ENCODE data around the gene SLC5A9.
"Not testable (repeated sequence)": the region's sequence is repeated elsewhere in the genome, so short reads cannot be mapped to it uniquely, and the experiment has no call there.

SLC5A9 gene

GRCh38 chr1:48205522-48205921 lies 17.0 kb upstream of the SLC5A9 start:
- H3K4me1 Mint-ChIP-seq, result no peaks in the 10 kb centered on the region
- H3K4me3 Mint-ChIP-seq, result no peak overlapping the region
- ATAC-seq, result no peak
- no peaks in the 10 kb centered on the region for H3K9me3 Mint-ChIP-seq
- H3K36me3 Mint-ChIP-seq, result no peaks in the 10 kb centered on the region
- no peak overlapping the region for H3K27ac Mint-ChIP-seq
- H3K27me3 Mint-ChIP-seq, result no peaks in the 10 kb centered on the region

- no peaks in the 10 kb centered on the region for H3K4me1 Mint-ChIP-seq
- no peaks in the 10 kb centered on the region for H3K9me3 Mint-ChIP-seq
- H3K4me3 Mint-ChIP-seq, result no peak overlapping the region
- no peak for ATAC-seq
- peaks cover 4% of the 10 kb centered on the region for H3K27me3 Mint-ChIP-seq
- no peaks in the 10 kb centered on the region for H3K36me3 Mint-ChIP-seq
- H3K27ac Mint-ChIP-seq, result no peak overlapping the region
These were observed 16.1 kb upstream of the SLC5A9 start for GRCh38 chr1:48206371-48206770.

- Mint-ChIP-seq H3K27me3 (peaks cover 11% of the 10 kb centered on the region), H3K27ac (no peak overlapping the region), H3K36me3 (no peaks in the 10 kb centered on the region), H3K4me3 (no peak overlapping the region), H3K4me1 (no peaks in the 10 kb centered on the region), H3K9me3 (no peaks in the 10 kb centered on the region)
- ATAC-seq, result no peak
These were observed 15.4 kb upstream of the SLC5A9 start for GRCh38 chr1:48207131-48207530.

GRCh38 chr1:48207536-48208075 lies 14.9 kb upstream of the SLC5A9 start:
- Mint-ChIP-seq H3K27ac (no peak overlapping the region), H3K9me3 (no peaks in the 10 kb centered on the region), H3K27me3 (peaks cover 14% of the 10 kb centered on the region), H3K4me1 (no peaks in the 10 kb centered on the region), H3K36me3 (no peaks in the 10 kb centered on the region), H3K4me3 (no peak overlapping the region)
- ATAC-seq, result peak; percentile 43

- Mint-ChIP-seq H3K27ac (no peak overlapping the region), H3K36me3 (no peaks in the 10 kb centered on the region), H3K9me3 (no peaks in the 10 kb centered on the region), H3K4me1 (no peaks in the 10 kb centered on the region), H3K4me3 (no peak overlapping the region), H3K27me3 (peaks cover 20% of the 10 kb centered on the region)
- no peak for ATAC-seq
These were observed 14.3 kb upstream of the SLC5A9 start for GRCh38 chr1:48208251-48208650.

- Mint-ChIP-seq H3K27ac (no peak overlapping the region), H3K4me3 (no peak overlapping the region), H3K4me1 (no peaks in the 10 kb centered on the region), H3K36me3 (no peaks in the 10 kb centered on the region), H3K27me3 (peaks cover 24% of the 10 kb centered on the region), H3K9me3 (no peaks in the 10 kb centered on the region)
- no peak for ATAC-seq
These were observed 13.9 kb upstream of the SLC5A9 start for GRCh38 chr1:48208652-48209051.

GRCh38 chr1:48213462-48213861 lies 9.1 kb upstream of the SLC5A9 start:
- not testable (repeated sequence) for H3K4me1 Mint-ChIP-seq, H3K9me3 Mint-ChIP-seq, H3K36me3 Mint-ChIP-seq, H3K4me3 Mint-ChIP-seq, H3K27ac Mint-ChIP-seq, ATAC-seq
- H3K27me3 Mint-ChIP-seq, result peaks cover 33% of the 10 kb centered on the region

DNA sequence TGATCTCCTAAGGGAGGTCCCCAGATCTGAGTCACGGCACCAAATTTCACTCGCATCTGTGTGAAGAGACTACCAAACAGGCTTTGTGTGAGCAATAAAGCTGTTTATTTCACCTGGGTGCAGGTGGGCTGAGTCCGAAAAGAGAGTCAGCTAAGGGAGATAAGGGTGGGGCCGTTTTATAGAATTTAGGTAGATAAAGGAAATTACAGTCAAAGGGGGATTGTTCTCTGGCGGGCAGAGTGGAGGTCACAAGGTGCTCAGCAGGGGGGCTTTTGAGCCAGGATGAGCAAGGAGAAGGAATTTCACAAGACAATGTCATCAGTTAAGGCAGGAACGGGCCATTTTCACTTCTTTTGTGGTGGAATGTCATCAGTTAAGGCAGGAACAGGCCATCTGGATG lies 8.2 kb upstream of the SLC5A9 start:
- H3K9me3 Mint-ChIP-seq, ATAC-seq, H3K4me1 Mint-ChIP-seq, H3K36me3 Mint-ChIP-seq, H3K4me3 Mint-ChIP-seq, H3K27ac Mint-ChIP-seq: not testable (repeated sequence)
- peaks cover 33% of the 10 kb centered on the region for H3K27me3 Mint-ChIP-seq

GRCh38 chr1:48214820-48215219 lies 7.7 kb upstream of the SLC5A9 start:
- H3K36me3 Mint-ChIP-seq, result no peaks in the 10 kb centered on the region
- H3K27me3 Mint-ChIP-seq, result peaks cover 33% of the 10 kb centered on the region
- no peak overlapping the region for H3K27ac Mint-ChIP-seq
- no peaks in the 10 kb centered on the region for H3K4me1 Mint-ChIP-seq
- no peak for ATAC-seq
- no peak overlapping the region for H3K4me3 Mint-ChIP-seq
- H3K9me3 Mint-ChIP-seq, result no peaks in the 10 kb centered on the region

- no peak overlapping the region for H3K4me3 Mint-ChIP-seq
- H3K4me1 Mint-ChIP-seq, result no peaks in the 10 kb centered on the region
- H3K27ac Mint-ChIP-seq, result no peak overlapping the region
- H3K27me3 Mint-ChIP-seq, result peaks cover 33% of the 10 kb centered on the region
- H3K9me3 Mint-ChIP-seq, result no peaks in the 10 kb centered on the region
- no peak for ATAC-seq
- H3K36me3 Mint-ChIP-seq, result no peaks in the 10 kb centered on the region
These were observed 7.3 kb upstream of the SLC5A9 start for GRCh38 chr1:48215222-48215621.

DNA sequence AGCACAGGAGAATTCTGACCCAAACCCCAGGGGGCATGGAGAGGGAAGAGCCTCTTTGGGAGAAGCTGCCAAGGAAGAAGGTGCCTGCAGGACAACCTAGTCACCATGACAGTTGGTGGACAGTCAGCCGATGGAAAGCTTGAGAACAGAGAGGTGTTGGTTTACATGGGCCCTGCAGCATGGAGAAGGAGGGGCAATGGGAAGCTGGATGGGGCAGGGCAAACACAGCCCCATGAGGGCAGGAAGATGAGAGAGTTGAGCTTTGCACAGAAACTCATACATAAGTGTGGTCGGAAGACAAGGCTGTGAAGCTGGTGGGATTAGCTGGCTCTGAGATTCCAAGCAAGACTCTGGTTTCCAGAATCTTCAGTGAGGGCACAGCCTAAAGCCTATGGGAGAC lies 6.6 kb upstream of the SLC5A9 start:
- Mint-ChIP-seq H3K27ac (no peak overlapping the region), H3K36me3 (no peaks in the 10 kb centered on the region), H3K27me3 (peaks cover 33% of the 10 kb centered on the region), H3K4me3 (no peak overlapping the region), H3K4me1 (no peaks in the 10 kb centered on the region), H3K9me3 (no peaks in the 10 kb centered on the region)
- ATAC-seq, result no peak

- no peaks in the 10 kb centered on the region for H3K9me3 Mint-ChIP-seq
- H3K27me3 Mint-ChIP-seq, result peaks cover 29% of the 10 kb centered on the region
- no peak for ATAC-seq
- H3K4me1 Mint-ChIP-seq, result no peaks in the 10 kb centered on the region
- H3K27ac Mint-ChIP-seq, result no peak overlapping the region
- no peaks in the 10 kb centered on the region for H3K36me3 Mint-ChIP-seq
- H3K4me3 Mint-ChIP-seq, result no peak overlapping the region
These were observed 6.2 kb upstream of the SLC5A9 start for GRCh38 chr1:48216313-48216712.

DNA sequence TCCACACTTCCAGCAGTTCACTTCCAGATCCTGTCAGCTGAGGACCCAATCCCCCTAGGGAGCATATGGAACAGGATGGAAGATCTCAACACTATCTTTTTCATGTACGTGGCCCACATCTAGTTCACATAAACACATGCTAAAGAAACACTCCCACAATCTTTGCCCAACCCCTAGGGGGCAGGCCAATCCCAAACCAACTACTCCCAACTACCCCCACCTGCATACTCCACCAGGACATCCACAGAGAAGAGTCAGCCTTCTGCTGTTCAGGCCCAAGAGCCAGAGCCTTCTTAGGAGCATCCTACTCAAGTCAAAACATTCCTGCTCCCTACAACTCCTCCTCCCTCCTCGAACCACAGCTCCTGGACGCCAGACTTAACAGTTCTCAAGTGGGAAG lies 5.6 kb upstream of the SLC5A9 start:
- Mint-ChIP-seq H3K27ac (no peak overlapping the region), H3K4me1 (no peaks in the 10 kb centered on the region), H3K36me3 (no peaks in the 10 kb centered on the region), H3K27me3 (peaks cover 23% of the 10 kb centered on the region), H3K4me3 (no peak overlapping the region), H3K9me3 (no peaks in the 10 kb centered on the region)
- no peak for ATAC-seq

DNA sequence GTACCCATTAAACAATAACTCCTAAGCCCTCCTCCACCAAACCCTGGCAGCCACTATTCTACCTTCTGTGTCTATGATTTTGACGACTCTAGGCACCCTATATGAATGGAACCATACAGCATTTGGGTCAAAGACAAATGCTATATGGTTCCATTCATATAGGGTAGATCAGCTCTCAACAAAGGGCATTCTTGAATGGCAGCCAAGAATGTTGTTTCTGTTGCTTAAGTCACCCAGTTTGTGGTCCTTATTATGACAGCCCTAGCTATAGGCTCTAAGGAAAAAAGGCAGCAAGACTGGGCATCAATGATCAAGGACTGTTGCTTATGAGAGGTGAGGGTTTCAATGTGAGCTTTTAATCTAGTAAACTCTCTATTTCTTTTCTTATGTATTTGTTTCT lies 4.7 kb upstream of the SLC5A9 start:
- H3K36me3 Mint-ChIP-seq, result no peaks in the 10 kb centered on the region
- H3K4me3 Mint-ChIP-seq, result no peak overlapping the region
- ATAC-seq, result no peak
- no peak overlapping the region for H3K27ac Mint-ChIP-seq
- H3K4me1 Mint-ChIP-seq, result no peaks in the 10 kb centered on the region
- H3K27me3 Mint-ChIP-seq, result peaks cover 17% of the 10 kb centered on the region
- H3K9me3 Mint-ChIP-seq, result no peaks in the 10 kb centered on the region

GRCh38 chr1:48219803-48220202 lies 2.7 kb upstream of the SLC5A9 start:
- Mint-ChIP-seq H3K27ac (no peak overlapping the region), H3K36me3 (no peaks in the 10 kb centered on the region), H3K4me3 (no peak overlapping the region), H3K4me1 (no peaks in the 10 kb centered on the region), H3K27me3 (no peaks in the 10 kb centered on the region), H3K9me3 (no peaks in the 10 kb centered on the region)
- ATAC-seq, result no peak

DNA sequence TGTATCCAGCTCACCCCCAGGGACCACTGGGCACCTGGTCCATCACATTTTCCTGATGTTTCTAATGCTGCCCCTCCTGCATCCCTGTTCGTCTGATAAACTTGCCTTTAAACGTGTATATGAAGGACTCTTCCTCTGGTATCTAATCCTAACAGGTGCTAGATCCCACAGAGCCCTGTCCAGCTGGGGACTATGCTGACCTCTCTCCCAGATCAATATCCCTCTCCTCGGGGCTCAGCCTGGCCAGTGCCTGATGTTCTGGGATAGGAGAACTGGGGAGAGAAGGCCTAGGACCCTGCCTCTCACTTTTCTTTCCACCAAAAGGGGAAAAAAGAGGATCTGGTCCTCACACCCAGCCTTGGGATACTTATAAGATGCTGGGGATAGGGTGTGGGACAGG lies 1.4 kb upstream of the SLC5A9 start:
- ATAC-seq, result no peak
- Mint-ChIP-seq H3K27ac (no peak overlapping the region), H3K4me1 (no peaks in the 10 kb centered on the region), H3K9me3 (no peaks in the 10 kb centered on the region), H3K4me3 (no peak overlapping the region), H3K36me3 (no peaks in the 10 kb centered on the region), H3K27me3 (no peaks in the 10 kb centered on the region)

- Mint-ChIP-seq H3K27ac (no peak overlapping the region), H3K27me3 (no peaks in the 10 kb centered on the region), H3K36me3 (no peaks in the 10 kb centered on the region), H3K4me1 (no peaks in the 10 kb centered on the region), H3K9me3 (no peaks in the 10 kb centered on the region), H3K4me3 (no peak overlapping the region)
- ATAC-seq, result no peak
These were observed 859 bp upstream of the SLC5A9 start for GRCh38 chr1:48221657-48222056.

All from stimulated activated memory B cell treated with anti-CD40 and anti-IgM and Interleukin-4, amounts not matched to agents 10 μg/mL and 1 μg/mL and 100 μg/mL, for 72 hours (primary cell).